GM12878 (cell line): ENCODE data around the gene CYSRT1.
A peak's percentile ranks its signal among the peaks of the same experiment; 100 is the strongest.

Source experiments
- EP300 ChIP-seq, 2 experiments: fragments of 150-350 bp in 1 of 2; IDR thresholded peaks; 2 replicates each; pipeline ENCODE4 v1.6.1; 2011 to 2012; ENCODE audit warnings: low read depth in 2 of 2, low read length in 2 of 2, borderline replicate concordance in 1 of 2, improper control_type of control experiment in 1 of 2, inconsistent platforms in 1 of 2; ENCODE audit not compliant: control insufficient read depth in 1 of 2
- FOS ChIP-seq: IDR thresholded peaks from 3 replicates; pipeline ENCODE4 v1.6.1; 2011; ENCODE audit warnings: borderline replicate concordance; ENCODE audit not compliant: insufficient read length; ENCODE audit errors: extremely low read depth
- NFIC ChIP-seq: IDR thresholded peaks from 2 replicates; pipeline ENCODE4 v1.6.1; 2012; ENCODE audit warnings: low read depth, mild to moderate bottlenecking, inconsistent platforms, low read length, moderate library complexity
- POLR2A ChIP-seq: IDR thresholded peaks from 2 replicates; pipeline ENCODE4 v1.6.1; 2011; ENCODE audit warnings: low read depth, mild to moderate bottlenecking, low read length
- TBL1XR1 ChIP-seq: IDR thresholded peaks from 2 replicates; pipeline ENCODE4 v1.6.1; 2012; ENCODE audit warnings: low read depth, low read length, improper control_type of control experiment
- TF ChIP-seq, protein P1 (sequence below), 3 experiments: IDR thresholded peaks in 2 of 3; conservative IDR thresholded peaks in 1 of 3; 2 replicates each; pipeline ENCODE4 v1.5.1; 2011; ENCODE audit warnings: low read depth in 3 of 3, low read length in 3 of 3, mild to moderate bottlenecking in 3 of 3, control low read depth in 2 of 3, moderate library complexity in 2 of 3, inconsistent platforms in 1 of 3, mixed read lengths in 1 of 3; ENCODE audit not compliant: control insufficient read depth in 2 of 3, insufficient read depth in 1 of 3; ENCODE audit errors: extremely low read depth in 1 of 3
- TF ChIP-seq, protein P2 (sequence below): IDR thresholded peaks from 2 replicates; pipeline ENCODE4 v1.6.1; 2012; ENCODE audit warnings: low read depth, low read length, improper control_type of control experiment

DNA sequence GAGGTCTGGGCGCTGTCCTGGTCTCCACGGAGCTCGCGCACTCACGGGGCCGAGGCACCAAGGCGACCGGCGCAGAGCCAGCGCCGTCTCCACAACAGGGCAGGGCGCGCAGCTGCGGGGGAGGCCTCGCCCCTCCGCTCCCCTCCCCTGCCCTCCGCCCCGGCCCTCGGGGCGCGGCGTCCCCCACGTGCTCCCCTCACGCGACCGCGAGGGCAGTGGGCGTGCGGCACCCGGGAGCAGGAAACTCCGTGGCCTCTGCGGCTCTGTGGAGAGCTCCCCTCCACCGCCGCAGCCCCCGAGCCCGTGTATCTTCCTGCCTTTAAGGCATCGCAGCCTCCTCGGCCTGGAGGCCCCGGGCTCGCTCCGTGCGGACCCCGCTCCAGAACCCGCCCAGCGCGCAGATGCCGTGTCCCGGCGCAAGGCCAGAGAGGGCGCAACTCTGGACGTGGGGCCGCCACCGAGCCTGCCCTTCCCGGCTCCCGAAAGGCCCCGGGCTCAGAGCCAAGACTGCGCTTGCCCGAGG, 15.4 kb downstream of the CYSRT1 start:
- TF ChIP-seq, protein P1, sequence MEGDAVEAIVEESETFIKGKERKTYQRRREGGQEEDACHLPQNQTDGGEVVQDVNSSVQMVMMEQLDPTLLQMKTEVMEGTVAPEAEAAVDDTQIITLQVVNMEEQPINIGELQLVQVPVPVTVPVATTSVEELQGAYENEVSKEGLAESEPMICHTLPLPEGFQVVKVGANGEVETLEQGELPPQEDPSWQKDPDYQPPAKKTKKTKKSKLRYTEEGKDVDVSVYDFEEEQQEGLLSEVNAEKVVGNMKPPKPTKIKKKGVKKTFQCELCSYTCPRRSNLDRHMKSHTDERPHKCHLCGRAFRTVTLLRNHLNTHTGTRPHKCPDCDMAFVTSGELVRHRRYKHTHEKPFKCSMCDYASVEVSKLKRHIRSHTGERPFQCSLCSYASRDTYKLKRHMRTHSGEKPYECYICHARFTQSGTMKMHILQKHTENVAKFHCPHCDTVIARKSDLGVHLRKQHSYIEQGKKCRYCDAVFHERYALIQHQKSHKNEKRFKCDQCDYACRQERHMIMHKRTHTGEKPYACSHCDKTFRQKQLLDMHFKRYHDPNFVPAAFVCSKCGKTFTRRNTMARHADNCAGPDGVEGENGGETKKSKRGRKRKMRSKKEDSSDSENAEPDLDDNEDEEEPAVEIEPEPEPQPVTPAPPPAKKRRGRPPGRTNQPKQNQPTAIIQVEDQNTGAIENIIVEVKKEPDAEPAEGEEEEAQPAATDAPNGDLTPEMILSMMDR (IDR thresholded peaks at IDR 0.05 in 2 of 3, conservative IDR thresholded peaks at IDR 0.05 in 1 of 3; ENCODE audit: control insufficient read depth in 2 of 3, extremely low read depth in 1 of 3, insufficient read depth in 1 of 3, low read depth in 3 of 3, low read length in 3 of 3), result peak in 2 of 3 experiments; percentile 14 to 23; a peak in 2 of 6 replicates
- TF ChIP-seq EP300 (IDR thresholded peaks at IDR 0.05; ENCODE audit: borderline replicate concordance in 1 of 2, control insufficient read depth in 1 of 2, low read depth in 2 of 2, low read length in 2 of 2) (no peak), NFIC (no peak), FOS (no peak), TBL1XR1 (no peak), POLR2A (no peak)
- TF ChIP-seq, protein P2, sequence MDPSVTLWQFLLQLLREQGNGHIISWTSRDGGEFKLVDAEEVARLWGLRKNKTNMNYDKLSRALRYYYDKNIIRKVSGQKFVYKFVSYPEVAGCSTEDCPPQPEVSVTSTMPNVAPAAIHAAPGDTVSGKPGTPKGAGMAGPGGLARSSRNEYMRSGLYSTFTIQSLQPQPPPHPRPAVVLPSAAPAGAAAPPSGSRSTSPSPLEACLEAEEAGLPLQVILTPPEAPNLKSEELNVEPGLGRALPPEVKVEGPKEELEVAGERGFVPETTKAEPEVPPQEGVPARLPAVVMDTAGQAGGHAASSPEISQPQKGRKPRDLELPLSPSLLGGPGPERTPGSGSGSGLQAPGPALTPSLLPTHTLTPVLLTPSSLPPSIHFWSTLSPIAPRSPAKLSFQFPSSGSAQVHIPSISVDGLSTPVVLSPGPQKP, result no peak
